Stimulated activated memory B cell treated with anti-CD40 and anti-IgM and Interleukin-4, amounts not matched to agents 10 μg/mL and 1 μg/mL and 100 μg/mL, for 72 hours (primary cell): Measurements from ENCODE around the gene VTI1A.
A peak's percentile ranks its signal among the peaks of the same experiment; 100 is the strongest.
"Not testable (repeated sequence)": the region's sequence is repeated elsewhere in the genome, so short reads cannot be mapped to it uniquely, and the experiment has no call there.

Source experiments
- ATAC-seq: fragments of 150-1000 bp; cut with Tn5 transposase; 2 replicates; pipeline ENCODE4 v1.10.0; 2021
- H3K27ac Mint-ChIP-seq: one replicate; pipeline ENCODE4 v1.8.0; 2022; ENCODE audit warnings: mild to moderate bottlenecking, mixed read lengths
- H3K27me3 Mint-ChIP-seq: one replicate; pipeline ENCODE4 v1.8.0; 2022; ENCODE audit warnings: mixed read lengths
- H3K36me3 Mint-ChIP-seq: one replicate; pipeline ENCODE4 v1.8.0; 2022; ENCODE audit warnings: mixed read lengths
- H3K4me1 Mint-ChIP-seq: one replicate; pipeline ENCODE4 v1.8.0; 2022; ENCODE audit warnings: mixed read lengths
- H3K4me3 Mint-ChIP-seq: one replicate; pipeline ENCODE4 v1.8.0; 2022; ENCODE audit warnings: mild to moderate bottlenecking, moderate library complexity, mixed read lengths
- H3K9me3 Mint-ChIP-seq: one replicate; pipeline ENCODE4 v1.8.0; 2022; ENCODE audit warnings: mixed read lengths

Gene VTI1A

DNA sequence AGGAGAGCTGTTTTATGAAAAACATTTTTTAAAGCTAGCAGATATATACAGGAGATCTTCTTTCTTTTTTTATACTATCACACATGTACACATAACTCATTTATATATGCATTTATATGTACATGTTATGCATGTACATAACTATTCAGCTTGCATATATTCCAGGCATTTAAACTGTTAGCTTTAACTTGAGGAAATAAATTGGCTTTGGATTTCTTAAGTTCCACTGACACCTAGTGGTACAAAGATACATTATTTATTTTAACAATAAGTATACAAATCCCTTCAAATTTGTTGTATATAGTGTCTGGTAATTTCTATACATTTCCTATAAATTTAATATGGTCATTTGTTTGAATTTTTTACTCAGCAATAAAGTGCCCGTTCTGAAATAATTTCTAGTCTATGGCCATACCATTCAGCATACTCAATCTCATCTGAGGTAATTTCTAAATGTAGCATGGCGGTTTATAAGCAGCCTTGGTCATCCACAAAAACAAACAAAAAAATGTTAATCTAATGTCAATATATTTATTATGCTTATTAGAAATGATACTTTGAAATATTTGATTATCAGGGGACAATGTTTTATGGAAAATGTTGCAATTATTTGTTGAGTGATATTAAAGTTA lies 11.9 kb upstream of the VTI1A start:
- ATAC-seq: no peak
- Mint-ChIP-seq H3K4me3 (no peak overlapping the region), H3K9me3 (no peaks in the 10 kb centered on the region), H3K36me3 (peaks cover 43% of the 10 kb centered on the region), H3K27me3 (no peaks in the 10 kb centered on the region), H3K4me1 (peaks cover 6% of the 10 kb centered on the region), H3K27ac (no peak overlapping the region)

DNA sequence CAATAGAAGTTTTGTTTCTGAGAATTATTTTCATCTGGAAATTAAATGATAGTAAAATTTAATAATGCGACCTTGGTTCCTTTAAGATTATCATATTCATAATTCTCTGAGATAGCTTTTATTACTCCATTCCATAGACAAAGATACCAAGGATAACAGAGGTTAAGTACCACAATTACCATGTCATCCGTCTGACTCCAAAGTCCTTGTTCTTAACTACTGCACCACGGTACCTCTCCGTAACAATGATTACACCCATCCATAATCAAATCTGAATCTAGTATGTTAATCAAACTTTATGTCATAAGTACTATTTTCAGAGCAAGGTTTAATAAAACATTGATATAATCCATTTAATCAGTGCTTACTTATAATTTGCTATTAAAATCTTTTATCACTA lies 8.7 kb upstream of the VTI1A start:
- Mint-ChIP-seq H3K9me3 (no peaks in the 10 kb centered on the region), H3K36me3 (peaks cover 45% of the 10 kb centered on the region), H3K4me1 (peaks cover 16% of the 10 kb centered on the region), H3K27ac (no peak overlapping the region), H3K4me3 (no peak overlapping the region), H3K27me3 (no peaks in the 10 kb centered on the region)
- ATAC-seq: no peak

DNA sequence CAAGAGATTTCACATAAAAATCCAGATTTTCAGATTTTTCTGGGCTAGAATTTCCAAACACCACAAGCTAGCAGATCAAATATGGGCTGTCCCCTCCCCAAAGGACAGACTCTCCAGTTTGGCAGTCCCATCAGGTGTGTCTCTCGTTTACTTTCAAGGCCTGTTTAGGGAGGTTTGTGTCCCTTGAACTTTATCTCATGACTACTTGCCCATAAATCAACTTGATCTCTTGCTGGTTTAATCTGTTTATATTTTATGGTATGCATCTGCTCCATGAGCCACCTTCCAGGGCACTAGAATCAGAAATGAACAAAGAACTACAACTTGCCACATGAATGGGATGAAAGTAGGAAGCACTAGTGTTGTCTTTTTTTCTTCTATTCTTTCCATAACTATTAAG lies 5.5 kb upstream of the VTI1A start:
- Mint-ChIP-seq H3K9me3 (no peaks in the 10 kb centered on the region), H3K4me1 (peaks cover 32% of the 10 kb centered on the region), H3K36me3 (peaks cover 40% of the 10 kb centered on the region), H3K27ac (peak overlapping the region; percentile 40), H3K27me3 (no peaks in the 10 kb centered on the region), H3K4me3 (no peak overlapping the region)
- no peak for ATAC-seq

DNA sequence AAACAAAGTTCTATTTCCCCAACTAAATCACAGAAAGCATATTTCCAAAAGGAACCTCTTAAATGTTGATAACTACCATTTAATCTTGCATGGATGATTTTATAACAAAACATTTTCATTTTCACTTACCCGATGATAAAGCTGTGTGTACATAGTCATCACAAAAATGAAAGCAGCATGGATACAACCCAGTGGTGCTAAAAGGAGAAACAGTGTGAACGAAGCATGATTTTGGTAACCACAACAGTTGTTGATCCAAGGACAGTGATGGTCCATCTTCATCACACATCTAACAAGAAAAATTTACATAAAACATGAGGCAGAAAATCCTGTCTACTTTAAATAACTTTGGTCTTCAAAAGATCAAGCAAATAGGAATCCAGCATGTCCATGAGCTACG lies 5.0 kb upstream of the VTI1A start:
- H3K27ac Mint-ChIP-seq: peak overlapping the region; percentile 40

DNA sequence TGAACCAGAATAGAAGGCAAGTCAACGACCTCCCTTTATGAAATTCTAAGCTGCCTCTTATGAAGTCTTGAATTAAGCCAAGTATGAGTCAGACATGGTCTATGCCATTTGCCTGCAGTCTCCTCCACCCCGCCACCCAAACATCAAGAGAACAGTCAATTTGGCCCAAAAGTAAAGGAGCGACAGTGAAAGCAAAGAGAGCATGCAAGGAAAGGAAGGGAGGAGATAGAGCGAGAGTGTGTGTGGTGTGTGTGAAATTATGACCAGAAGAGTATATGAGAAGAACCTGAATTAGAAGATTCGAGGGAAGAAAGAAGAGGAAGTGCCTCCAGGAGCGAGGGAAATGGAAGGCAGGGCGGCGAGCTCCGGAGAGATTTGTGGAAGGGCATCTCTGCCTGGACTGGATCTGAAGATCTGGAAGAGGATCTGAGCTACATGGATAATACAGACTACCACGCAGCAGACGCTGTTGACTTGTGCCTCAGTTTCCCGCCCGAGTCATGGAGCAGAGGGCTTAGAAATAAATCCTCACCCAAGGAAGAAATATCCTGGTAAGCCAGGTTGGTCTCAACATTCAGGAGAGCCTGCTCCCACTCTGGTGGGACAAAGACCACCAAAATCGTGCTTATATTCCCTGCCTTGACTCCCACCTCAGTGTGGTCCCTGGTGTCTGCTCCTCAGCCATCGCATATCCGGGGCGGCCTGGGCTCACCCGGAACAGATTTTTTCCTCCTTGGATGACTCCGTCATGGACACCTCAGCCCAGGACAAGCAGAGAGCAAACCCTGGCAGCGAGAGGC lies 760 bp upstream of the VTI1A start:
- H3K36me3 Mint-ChIP-seq: peaks cover 28% of the 10 kb centered on the region
- peaks cover 47% of the 10 kb centered on the region for H3K4me1 Mint-ChIP-seq
- peak overlapping the region; percentile 92 for H3K27ac Mint-ChIP-seq
- H3K27me3 Mint-ChIP-seq: no peaks in the 10 kb centered on the region
- H3K9me3 Mint-ChIP-seq: no peaks in the 10 kb centered on the region
- H3K4me3 Mint-ChIP-seq: peak overlapping the region; percentile 95
- ATAC-seq: no peak

More for the DNA sequence above, 5.0 kb upstream of the VTI1A start:
- Mint-ChIP-seq H3K9me3 (no peaks in the 10 kb centered on the region), H3K36me3 (peaks cover 40% of the 10 kb centered on the region), H3K4me1 (peaks cover 32% of the 10 kb centered on the region), H3K4me3 (no peak overlapping the region), H3K27me3 (no peaks in the 10 kb centered on the region)
- no peak for ATAC-seq

DNA sequence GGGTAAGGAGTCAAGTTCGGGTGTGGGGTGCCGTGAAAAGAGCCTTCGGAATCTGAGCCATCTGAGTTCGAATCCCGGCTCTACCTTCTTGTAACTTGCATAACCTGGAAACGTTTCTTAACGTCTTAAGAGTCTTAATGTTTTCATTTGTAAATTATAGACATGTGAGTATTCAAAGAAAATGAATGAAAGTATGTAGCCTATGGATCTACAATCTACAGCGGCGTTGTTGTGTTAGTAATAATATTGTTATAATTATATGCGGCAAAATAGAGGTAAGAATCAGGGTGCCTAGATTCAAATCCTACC lies 559 bp downstream of the VTI1A start:
- Mint-ChIP-seq H3K4me3 (peak overlapping the region; percentile 95), H3K9me3 (no peaks in the 10 kb centered on the region), H3K4me1 (peaks cover 42% of the 10 kb centered on the region), H3K27ac (peak overlapping the region; percentile 92), H3K27me3 (no peaks in the 10 kb centered on the region), H3K36me3 (peaks cover 19% of the 10 kb centered on the region)
- no peak for ATAC-seq

DNA sequence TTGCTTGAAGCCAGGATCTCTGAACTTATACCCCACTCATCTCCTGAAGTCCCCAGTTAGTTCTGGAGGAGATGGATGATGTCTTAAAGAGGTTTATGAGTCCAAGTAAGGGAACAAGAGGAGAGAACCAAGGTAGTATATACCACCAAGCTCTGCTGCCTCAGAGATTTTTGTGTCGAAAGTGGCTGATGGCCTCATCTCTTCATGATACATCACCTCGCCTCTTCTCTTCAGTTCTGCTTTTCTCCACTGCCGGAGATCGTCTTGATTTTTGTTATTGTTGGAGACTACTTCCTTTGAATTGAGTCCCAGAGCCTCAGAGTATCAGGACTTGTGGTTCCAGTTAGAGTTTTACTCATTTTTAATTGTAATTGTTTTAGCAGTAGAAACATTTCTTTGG lies 1.9 kb downstream of the VTI1A start:
- Mint-ChIP-seq H3K27ac (no peak overlapping the region), H3K4me1 (peaks cover 35% of the 10 kb centered on the region), H3K27me3 (no peaks in the 10 kb centered on the region), H3K36me3 (peaks cover 15% of the 10 kb centered on the region), H3K9me3 (no peaks in the 10 kb centered on the region), H3K4me3 (peak overlapping the region; percentile 13)
- no peak for ATAC-seq

DNA sequence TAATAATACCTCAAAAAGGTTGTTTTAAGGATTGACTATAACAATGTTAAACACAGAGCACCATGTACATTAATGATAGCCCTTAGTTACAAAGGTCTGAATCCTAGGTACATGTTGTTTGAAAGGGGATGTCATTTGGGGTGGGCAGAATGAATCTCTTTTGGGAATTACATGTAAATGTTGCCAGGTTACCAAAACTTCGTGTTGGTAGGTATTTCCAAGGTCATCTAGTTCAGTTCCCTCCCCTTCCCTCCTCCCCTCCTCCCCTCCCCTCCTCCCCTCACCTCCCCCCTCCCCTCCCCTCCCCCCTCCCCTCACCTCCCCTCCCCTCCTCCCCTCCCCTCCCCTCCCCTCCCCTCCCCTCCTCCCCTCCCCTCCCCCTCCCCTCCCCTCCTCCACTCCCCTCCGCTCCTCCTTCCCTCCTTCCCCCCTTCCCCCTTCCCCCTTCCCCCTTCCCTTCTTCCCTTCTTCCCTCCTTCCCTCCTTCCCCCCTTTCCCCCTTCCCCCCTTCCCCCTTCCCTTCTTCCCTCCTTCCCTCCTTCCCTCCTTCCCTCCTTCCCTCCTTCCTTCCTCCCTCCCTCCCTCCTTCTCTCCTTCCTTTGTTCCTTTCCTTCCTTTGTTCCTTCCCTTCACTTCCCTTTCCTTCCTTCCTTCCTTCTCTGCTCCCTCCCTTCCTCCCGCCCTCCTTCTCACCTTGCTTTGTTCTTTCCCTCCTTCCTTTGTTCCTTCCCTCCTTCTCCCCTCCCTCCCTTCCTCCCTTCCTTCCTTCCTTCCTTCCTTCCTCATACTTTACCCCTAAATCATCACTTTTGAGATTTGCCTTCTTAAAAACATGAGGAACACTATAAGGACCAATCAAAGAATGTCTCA lies 8.1 kb downstream of the VTI1A start:
- peak overlapping the region; percentile 41 for H3K27ac Mint-ChIP-seq
- no peak for ATAC-seq
- peaks cover 9% of the 10 kb centered on the region for H3K36me3 Mint-ChIP-seq
- no peak overlapping the region for H3K4me3 Mint-ChIP-seq
- peaks cover 29% of the 10 kb centered on the region for H3K4me1 Mint-ChIP-seq
- no peaks in the 10 kb centered on the region for H3K9me3 Mint-ChIP-seq
- no peaks in the 10 kb centered on the region for H3K27me3 Mint-ChIP-seq

DNA sequence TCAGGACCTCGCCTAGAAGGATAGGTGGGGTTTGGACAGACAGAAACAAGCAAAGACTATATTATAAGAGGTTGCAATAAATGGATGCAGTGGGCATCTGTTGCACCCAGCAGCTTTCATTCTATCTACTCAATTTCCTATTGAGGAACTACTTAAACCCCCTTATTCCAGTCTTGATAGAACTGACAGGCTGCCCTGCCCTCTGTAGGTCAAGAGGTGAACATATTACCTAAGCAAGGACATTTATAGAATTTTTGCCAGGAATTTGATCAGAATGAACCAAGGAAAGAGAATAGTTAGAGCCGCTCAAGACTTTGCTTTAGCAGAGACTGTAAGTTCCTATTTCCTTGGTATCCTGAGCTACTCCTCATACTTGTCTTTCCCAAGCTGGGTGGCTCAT lies 9.5 kb downstream of the VTI1A start:
- H3K27me3 Mint-ChIP-seq: no peaks in the 10 kb centered on the region
- no peak overlapping the region for H3K27ac Mint-ChIP-seq
- H3K4me3 Mint-ChIP-seq: no peak overlapping the region
- peaks cover 23% of the 10 kb centered on the region for H3K4me1 Mint-ChIP-seq
- ATAC-seq: no peak
- H3K36me3 Mint-ChIP-seq: peaks cover 6% of the 10 kb centered on the region
- H3K9me3 Mint-ChIP-seq: no peaks in the 10 kb centered on the region

DNA sequence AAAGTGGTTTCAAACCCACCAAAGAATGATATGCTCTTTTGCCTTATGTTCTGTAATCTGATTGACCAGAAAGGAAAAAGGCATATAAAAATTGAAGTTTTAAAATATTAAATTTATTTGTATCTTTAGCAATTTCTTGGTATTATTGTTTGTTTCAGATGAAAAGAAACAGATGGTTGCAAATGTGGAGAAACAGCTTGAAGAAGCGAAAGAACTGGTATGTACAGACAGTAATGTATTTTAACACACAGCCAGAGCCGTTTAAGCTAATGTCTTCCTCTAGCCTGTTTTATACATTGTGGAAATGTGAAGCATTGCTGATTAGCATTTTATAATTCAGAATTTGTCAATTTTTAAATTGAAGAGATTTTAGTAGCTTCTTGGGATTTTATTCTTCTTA lies 13.4 kb downstream of the VTI1A start:
- H3K4me3 Mint-ChIP-seq: no peak overlapping the region
- ATAC-seq: no peak
- H3K9me3 Mint-ChIP-seq: no peaks in the 10 kb centered on the region
- no peaks in the 10 kb centered on the region for H3K27me3 Mint-ChIP-seq
- H3K27ac Mint-ChIP-seq: no peak overlapping the region
- peaks cover 23% of the 10 kb centered on the region for H3K36me3 Mint-ChIP-seq
- peaks cover 16% of the 10 kb centered on the region for H3K4me1 Mint-ChIP-seq

DNA sequence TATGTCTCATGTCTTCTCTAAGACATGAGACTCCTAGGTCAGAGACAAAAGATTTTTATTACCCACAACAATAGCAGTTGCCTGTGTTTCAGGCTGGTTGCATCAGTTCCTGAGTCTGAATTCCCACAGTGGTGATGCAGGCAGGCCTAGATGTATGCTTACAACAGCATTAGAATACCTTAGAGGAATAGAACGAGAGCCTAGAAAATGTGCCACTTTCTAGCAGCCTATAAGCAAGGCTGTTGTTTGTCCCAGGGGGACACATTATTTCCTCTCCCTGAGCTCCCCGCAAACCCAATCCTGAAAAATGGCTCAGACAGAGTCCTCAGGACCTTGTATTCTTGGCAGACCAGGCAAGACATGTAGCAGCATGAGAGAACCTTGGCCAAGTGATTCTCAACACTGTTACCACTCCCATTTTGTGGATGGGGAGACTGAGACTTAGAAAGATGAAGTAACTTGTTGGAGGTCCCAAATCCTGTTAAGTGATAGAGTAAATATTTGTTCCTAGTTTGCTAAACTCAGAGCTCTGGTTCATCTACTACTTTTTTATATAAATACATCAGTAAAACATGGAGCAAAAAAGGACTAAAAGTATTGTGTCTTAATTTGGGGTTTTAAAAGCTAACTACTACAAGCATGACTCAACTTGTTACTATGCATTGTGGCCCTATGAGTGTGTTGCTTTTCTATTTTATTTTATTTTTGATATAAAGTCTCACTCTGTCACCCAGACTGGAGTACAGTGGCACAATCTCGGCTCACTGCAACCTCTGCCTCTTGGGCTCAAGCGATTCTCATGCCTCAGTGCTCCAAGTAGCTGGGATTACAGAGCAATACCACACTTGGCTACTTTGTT lies 14.2 kb downstream of the VTI1A start:
- Mint-ChIP-seq H3K27me3 (no peaks in the 10 kb centered on the region), H3K4me1 (peaks cover 9% of the 10 kb centered on the region), H3K36me3 (peaks cover 28% of the 10 kb centered on the region), H3K27ac (no peak overlapping the region), H3K9me3 (no peaks in the 10 kb centered on the region), H3K4me3 (no peak overlapping the region)
- ATAC-seq: no peak

DNA sequence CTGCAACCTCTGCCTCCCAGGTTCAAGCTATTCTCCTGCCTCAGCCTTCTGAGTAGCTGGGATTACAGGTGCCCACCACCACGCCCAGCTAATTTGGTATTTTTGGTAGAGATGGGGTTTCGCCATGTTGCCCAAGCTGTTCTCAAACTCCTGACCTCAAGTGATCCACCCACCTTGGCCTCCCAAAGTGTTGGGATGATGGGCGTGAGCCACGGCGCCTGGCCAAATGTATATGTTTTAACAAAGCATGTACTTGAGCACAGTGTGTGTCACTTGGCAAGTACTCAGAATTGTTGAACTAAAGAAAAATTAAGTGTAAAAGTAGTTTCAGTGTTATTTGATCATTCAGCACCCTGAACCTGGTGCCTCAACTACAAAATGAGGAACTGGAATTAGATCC lies 17.1 kb downstream of the VTI1A start:
- not testable (repeated sequence) for H3K27ac Mint-ChIP-seq, H3K4me3 Mint-ChIP-seq, H3K4me1 Mint-ChIP-seq, ATAC-seq, H3K27me3 Mint-ChIP-seq, H3K9me3 Mint-ChIP-seq
- H3K36me3 Mint-ChIP-seq: peaks cover 32% of the 10 kb centered on the region

DNA sequence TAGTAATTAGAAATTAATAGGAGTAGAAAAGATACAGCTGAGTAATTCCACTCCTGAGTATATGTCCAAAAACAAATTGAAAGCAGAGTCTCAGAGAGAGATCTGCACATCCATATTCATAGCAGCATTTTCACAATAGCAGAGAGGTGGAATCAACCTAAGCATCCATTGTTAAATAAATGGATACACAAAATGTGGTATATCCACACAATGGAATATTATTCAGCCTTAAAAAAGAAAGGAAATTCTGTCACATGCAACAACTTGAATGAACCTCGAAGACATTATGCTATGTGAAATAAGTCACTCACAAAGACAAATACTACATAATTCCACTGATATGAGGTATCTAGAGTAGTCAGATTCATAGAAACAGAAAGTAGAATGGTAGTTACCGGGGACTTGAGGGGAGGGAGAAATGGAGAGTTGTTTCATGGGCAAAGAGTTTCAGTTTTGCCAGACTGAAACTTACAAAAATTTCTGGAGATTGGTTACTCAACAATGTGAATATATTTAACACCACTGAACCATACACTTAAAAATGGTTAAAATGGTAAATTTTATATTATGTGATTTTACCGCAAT lies 18.4 kb downstream of the VTI1A start:
- ATAC-seq: no peak
- Mint-ChIP-seq H3K27ac (no peak overlapping the region), H3K27me3 (no peaks in the 10 kb centered on the region), H3K4me1 (no peaks in the 10 kb centered on the region), H3K4me3 (no peak overlapping the region), H3K36me3 (peaks cover 41% of the 10 kb centered on the region), H3K9me3 (no peaks in the 10 kb centered on the region)

DNA sequence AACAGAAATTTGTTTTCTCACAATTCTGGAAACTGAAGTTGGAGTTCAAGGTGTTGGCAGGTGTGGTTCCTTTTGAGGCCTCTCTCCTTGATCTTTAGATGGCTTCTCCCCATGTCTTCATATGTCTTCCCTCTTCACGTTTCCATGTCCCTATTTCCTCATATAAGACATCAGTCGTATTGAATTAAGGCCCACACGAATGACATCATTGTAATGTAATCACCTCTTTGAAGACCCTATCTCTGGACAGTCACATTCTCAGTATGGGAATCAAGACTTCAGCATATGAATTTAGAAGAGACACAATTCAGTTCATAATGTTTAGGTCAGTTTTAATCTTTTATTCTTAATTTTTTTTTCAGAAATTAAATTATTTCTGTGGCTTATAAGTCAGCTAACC lies 19.8 kb downstream of the VTI1A start:
- H3K27me3 Mint-ChIP-seq: no peaks in the 10 kb centered on the region
- no peak overlapping the region for H3K27ac Mint-ChIP-seq
- H3K4me3 Mint-ChIP-seq: no peak overlapping the region
- H3K36me3 Mint-ChIP-seq: peaks cover 41% of the 10 kb centered on the region
- no peaks in the 10 kb centered on the region for H3K4me1 Mint-ChIP-seq
- no peaks in the 10 kb centered on the region for H3K9me3 Mint-ChIP-seq
- no peak for ATAC-seq
